ENCODE data around the gene SPTAN1.

GRCh38 chr9:128529191-128529590 is 23.2 kb upstream of the SPTAN1 start:
- no peak for TF ChIP-seq POLR2A (IDR thresholded peaks at IDR 0.05)
- no peak for TF ChIP-seq POLR2AphosphoS5 (IDR thresholded peaks at IDR 0.05)

Data from gastroesophageal sphincter (tissue), 2 donors.